AG04450 (cell line): ENCODE data around the gene ZFP92. TPM values are rescaled to one million over a fixed set of nuclear protein-coding genes. Genes with fewer than 3 reads are reported as not detected.

Experiments used
- CTCF ChIA-PET: fragments of 300-600, 350-600 bp; formaldehyde crosslinking; extraction: SDS; loops from one replicate; lab custom pipeline; 2022; ENCODE audit warnings: antibody characterized with exemption, inconsistent platforms; lab: Charles Lee
- POLR2A ChIA-PET: fragments of 350-600 bp; formaldehyde crosslinking; extraction: SDS; loops from one replicate; lab custom pipeline; 2021; ENCODE audit warnings: antibody characterized with exemption, inconsistent platforms; lab: Yijun Ruan, JAX
- DNase-seq: peaks from one replicate; pipeline ENCODE4 v3.0.0-alpha.2; 2011; ENCODE audit warnings: low read depth, low spot score
- H3K27ac ChIP-seq: one replicate; pipeline ENCODE4 v1.5.1; 2012; ENCODE audit warnings: low read depth, low read length, control low read depth
- H3K27me3 ChIP-seq: one replicate; pipeline ENCODE4 v1.6.0; 2012; ENCODE audit warnings: low read length; ENCODE audit not compliant: control insufficient read depth, insufficient read depth
- H3K4me3 ChIP-seq: 2 replicates; pipeline ENCODE4 v1.5.1; 2011; ENCODE audit warnings: mild to moderate bottlenecking, low read depth, low read length, control low read depth
- H3K9me3 ChIP-seq: 2 replicates; pipeline ENCODE4 v1.5.1; 2012; ENCODE audit warnings: low read length; ENCODE audit not compliant: control insufficient read depth, insufficient read depth
- CTCF ChIP-seq: IDR thresholded peaks from 2 replicates; pipeline ENCODE4 v1.5.1; 2011; ENCODE audit warnings: low read depth, low read length, control low read depth, inconsistent platforms
- polyA plus RNA-seq: library from polyadenylated mRNA; depleted of rRNA; stranded (reverse); fragments of >200 nt; gene quantifications from 2 replicates; pipeline ENCODE4 v1.2.3, GENCODE V29; 2011

Gene ZFP92
- polyA plus RNA-seq, 1 experiment, result 0.02 TPM

- TF ChIP-seq CTCF, result no peak
These were observed 40.8 kb upstream of the ZFP92 start for GRCh38 chrX:153370293-153371055.

GRCh38 chrX:153371256-153371655 is 40.0 kb upstream of the ZFP92 start:
- Histone ChIP-seq H3K4me3 (no peak overlapping the region), H3K27me3 (peaks cover 2% of the 10 kb centered on the region), H3K9me3 (no peaks in the 10 kb centered on the region), H3K27ac (no peak overlapping the region)
- ChIA-PET CTCF (interaction anchor here (0.9 kb wide), 1 partner anchor 413 kb away, joined by 3 read pairs; no protein-coding TSS in a partner anchor), POLR2A (no interaction called here)
- no peak for TF ChIP-seq CTCF
- DNase-seq, result no peak

More at GRCh38 chrX:153370293-153371055, 40.8 kb upstream of the ZFP92 start:
- H3K9me3 ChIP-seq, result no peaks in the 10 kb centered on the region
- no peak for DNase-seq
- ChIA-PET CTCF (interaction anchor here (0.9 kb wide), 1 partner anchor 412 kb away, joined by 3 read pairs; no protein-coding TSS in a partner anchor), POLR2A (no interaction called here)
- no peak overlapping the region for H3K27ac ChIP-seq
- H3K4me3 ChIP-seq, result no peak overlapping the region
- H3K27me3 ChIP-seq, result peaks cover 2% of the 10 kb centered on the region

GRCh38 chrX:153372949-153373348 is 38.3 kb upstream of the ZFP92 start:
- ChIA-PET POLR2A (no interaction called here), CTCF (no interaction called here)
- DNase-seq, result no peak
- H3K9me3 ChIP-seq, result no peaks in the 10 kb centered on the region
- no peak overlapping the region for H3K4me3 ChIP-seq
- peaks cover 2% of the 10 kb centered on the region for H3K27me3 ChIP-seq
- no peak for TF ChIP-seq CTCF
- H3K27ac ChIP-seq, result no peak overlapping the region

- H3K27me3 ChIP-seq, result peaks cover 2% of the 10 kb centered on the region
- no peaks in the 10 kb centered on the region for H3K9me3 ChIP-seq
- no peak for TF ChIP-seq CTCF
- POLR2A ChIA-PET, result no interaction called here
- H3K4me3 ChIP-seq, result no peak overlapping the region
- H3K27ac ChIP-seq, result no peak overlapping the region
- CTCF ChIA-PET, result no interaction called here
- DNase-seq, result no peak
These were observed 36.8 kb upstream of the ZFP92 start for GRCh38 chrX:153374426-153374825.

- ChIA-PET POLR2A (no interaction called here), CTCF (no interaction called here)
- Histone ChIP-seq H3K9me3 (no peaks in the 10 kb centered on the region), H3K4me3 (no peak overlapping the region), H3K27me3 (peaks cover 2% of the 10 kb centered on the region), H3K27ac (no peak overlapping the region)
- DNase-seq, result no peak
- no peak for TF ChIP-seq CTCF
These were observed 35.7 kb upstream of the ZFP92 start for GRCh38 chrX:153375571-153375970.
